ENCODE data around the gene PLAAT4.

DNA sequence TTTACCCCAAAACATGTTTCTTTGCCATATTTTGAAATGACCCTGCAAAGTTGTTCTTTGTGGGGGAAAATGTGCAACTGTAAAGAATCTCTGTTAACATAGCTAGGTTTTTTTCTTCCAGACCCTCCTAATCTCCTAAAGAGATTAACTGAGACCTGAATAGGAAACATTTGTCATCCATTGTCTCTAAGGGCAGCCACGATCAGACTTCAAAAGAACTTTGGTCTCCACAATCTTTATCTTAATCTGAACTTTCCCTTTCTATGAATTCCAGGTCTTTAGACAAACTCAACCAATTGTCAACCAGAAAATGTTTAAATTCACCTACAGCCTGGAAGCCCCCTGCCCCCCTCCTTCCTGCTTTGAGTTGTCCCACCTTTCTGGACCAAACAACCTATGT is 35.4 kb upstream of the PLAAT4 start:
- TF ChIP-seq YY1 (IDR thresholded peaks at IDR 0.05; ENCODE audit: insufficient read depth, insufficient read length) (no peak), ZNF274 (IDR thresholded peaks at IDR 0.05; ENCODE audit: low read depth, low read length) (no peak)

All from NT2/D1 (cell line).